MM.1S (cell line): ENCODE data around the gene WFDC5.

Experiments
- DNase-seq: peaks from one replicate; pipeline ENCODE4 v3.0.0-alpha.2; 2015
- H2AFZ ChIP-seq: fragments of 300-600 bp; sonication (generic); 2 replicates; pipeline ENCODE4 v1.6.0; 2016; ENCODE audit warnings: antibody characterized with exemption, low read length
- H3F3A ChIP-seq: fragments of 300-600 bp; sonication (generic); 2 replicates; pipeline ENCODE4 v1.6.1; 2016; ENCODE audit warnings: mild to moderate bottlenecking, antibody characterized with exemption, low read length, moderate library complexity, mixed read lengths; ENCODE audit not compliant: insufficient read depth
- H3K27ac ChIP-seq: fragments of 300-600 bp; sonication (generic); 2 replicates; pipeline ENCODE4 v1.5.1; 2016; ENCODE audit warnings: mild to moderate bottlenecking, low read length
- H3K27me3 ChIP-seq: fragments of 300-600 bp; sonication (generic); replicated peaks from 2 replicates; pipeline ENCODE4 v1.6.0; 2016; ENCODE audit warnings: low read length; ENCODE audit not compliant: insufficient read depth
- H3K36me3 ChIP-seq: fragments of 300-600 bp; sonication (generic); replicated peaks from 2 replicates; pipeline ENCODE4 v1.6.1; 2016; ENCODE audit warnings: mild to moderate bottlenecking, low read length, mixed read lengths; ENCODE audit not compliant: insufficient read depth
- H3K4me1 ChIP-seq: fragments of 300-600 bp; sonication (generic); 2 replicates; pipeline ENCODE4 v1.6.1; 2016; ENCODE audit warnings: low read length, mixed read lengths
- H3K4me2 ChIP-seq: fragments of 300-600 bp; sonication (generic); 2 replicates; pipeline ENCODE4 v1.6.0; 2016; ENCODE audit warnings: low read depth, low read length
- H3K4me3 ChIP-seq: fragments of 300-600 bp; sonication (generic); 2 replicates; pipeline ENCODE4 v1.5.1; 2016; ENCODE audit warnings: low read length, mixed read lengths
- H3K79me2 ChIP-seq: fragments of 300-600 bp; sonication (generic); 2 replicates; pipeline ENCODE4 v1.6.1; 2016; ENCODE audit warnings: mixed run types, low read length, mixed read lengths
- H3K9ac ChIP-seq: fragments of 300-600 bp; sonication (generic); 2 replicates; pipeline ENCODE4 v1.6.1; 2016; ENCODE audit warnings: low read length, mixed read lengths
- H3K9me2 ChIP-seq: fragments of 300-600 bp; sonication (generic); replicated peaks from 2 replicates; pipeline ENCODE4 v1.6.1; 2016; ENCODE audit warnings: mild to moderate bottlenecking, low read length, mixed read lengths; ENCODE audit not compliant: insufficient read depth
- H3K9me3 ChIP-seq: fragments of 300-600 bp; sonication (generic); replicated peaks from 2 replicates; pipeline ENCODE4 v1.6.1; 2016; ENCODE audit warnings: mild to moderate bottlenecking, low read length, mixed read lengths; ENCODE audit not compliant: insufficient read depth
- H4K20me1 ChIP-seq: fragments of 300-600 bp; sonication (generic); 2 replicates; pipeline ENCODE4 v1.6.1; 2016; ENCODE audit warnings: mild to moderate bottlenecking, low read length, moderate library complexity, mixed read lengths; ENCODE audit not compliant: insufficient read depth
- CTCF ChIP-seq: fragments of 300-600 bp; sonication (generic); IDR thresholded peaks from 2 replicates; pipeline ENCODE4 v1.5.1; 2016; ENCODE audit warnings: antibody characterized with exemption, low read length, mixed read lengths
- EZH2 ChIP-seq: fragments of 300-600 bp; sonication (generic); optimal IDR thresholded peaks from 2 replicates; pipeline ENCODE3; 2017; ENCODE audit warnings: low read depth, mild to moderate bottlenecking, antibody characterized with exemption, low read length, mixed read lengths
- EZH2phosphoT487 ChIP-seq: fragments of 300-600 bp; sonication (generic); IDR thresholded peaks from 2 replicates; pipeline ENCODE4 v1.6.1; 2018; ENCODE audit warnings: antibody characterized with exemption, low read length

Gene WFDC5

GRCh38 chr20:45119556-45120266, 4.7 kb upstream of the WFDC5 start:
- no peak overlapping the region for H3K4me3 ChIP-seq
- no peaks in the 10 kb centered on the region for H3F3A ChIP-seq
- H3K27ac ChIP-seq: no peak overlapping the region
- no peaks in the 10 kb centered on the region for H4K20me1 ChIP-seq
- H3K9ac ChIP-seq: no peak overlapping the region
- H3K79me2 ChIP-seq: no peaks in the 10 kb centered on the region
- no peaks in the 10 kb centered on the region for H3K9me3 ChIP-seq
- H3K9me2 ChIP-seq: no peaks in the 10 kb centered on the region
- no peaks in the 10 kb centered on the region; the same call in 1 of the 2 replicates for H3K27me3 ChIP-seq
- TF ChIP-seq CTCF (no peak), EZH2 (no peak), EZH2phosphoT487 (no peak)
- no peak overlapping the region for H2AFZ ChIP-seq
- no peak overlapping the region for H3K4me2 ChIP-seq
- H3K4me1 ChIP-seq: no peaks in the 10 kb centered on the region
- no peaks in the 10 kb centered on the region for H3K36me3 ChIP-seq
- DNase-seq: no peak

DNA sequence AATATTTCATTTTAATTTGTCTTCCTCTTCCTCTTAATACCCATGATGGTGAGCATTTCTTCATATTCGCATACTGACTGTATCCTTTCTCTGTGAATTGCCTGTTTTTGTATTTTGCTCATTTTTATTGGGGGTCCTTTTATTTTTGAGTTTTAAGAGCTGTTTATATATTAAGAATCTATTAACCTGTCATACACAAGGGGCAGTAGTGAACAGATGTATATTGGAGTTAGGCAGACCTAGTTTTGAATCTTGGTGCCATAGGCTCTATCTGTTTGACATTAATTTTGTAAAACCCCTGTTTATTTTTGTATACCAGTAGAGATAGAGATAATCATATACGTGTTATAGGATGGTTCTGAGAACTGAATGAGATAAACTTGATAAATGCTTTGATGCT, 3.1 kb upstream of the WFDC5 start:
- H3K36me3 ChIP-seq: no peaks in the 10 kb centered on the region
- H3K9me3 ChIP-seq: no peaks in the 10 kb centered on the region
- no peaks in the 10 kb centered on the region for H4K20me1 ChIP-seq
- no peak overlapping the region for H2AFZ ChIP-seq
- 0 out of 2 replicates have a peak overlapping the region, but pooled peaks have one; percentile 3 for H3K4me2 ChIP-seq
- H3K27ac ChIP-seq: no peak overlapping the region
- no peaks in the 10 kb centered on the region for H3K4me1 ChIP-seq
- no peaks in the 10 kb centered on the region for H3F3A ChIP-seq
- no peaks in the 10 kb centered on the region for H3K9me2 ChIP-seq
- no peak overlapping the region for H3K9ac ChIP-seq
- DNase-seq: no peak
- no peak overlapping the region for H3K4me3 ChIP-seq
- H3K27me3 ChIP-seq: no peaks in the 10 kb centered on the region; the same call in 1 of the 2 replicates
- no peaks in the 10 kb centered on the region for H3K79me2 ChIP-seq
- TF ChIP-seq EZH2phosphoT487 (no peak), CTCF (peak; percentile 21)

DNA sequence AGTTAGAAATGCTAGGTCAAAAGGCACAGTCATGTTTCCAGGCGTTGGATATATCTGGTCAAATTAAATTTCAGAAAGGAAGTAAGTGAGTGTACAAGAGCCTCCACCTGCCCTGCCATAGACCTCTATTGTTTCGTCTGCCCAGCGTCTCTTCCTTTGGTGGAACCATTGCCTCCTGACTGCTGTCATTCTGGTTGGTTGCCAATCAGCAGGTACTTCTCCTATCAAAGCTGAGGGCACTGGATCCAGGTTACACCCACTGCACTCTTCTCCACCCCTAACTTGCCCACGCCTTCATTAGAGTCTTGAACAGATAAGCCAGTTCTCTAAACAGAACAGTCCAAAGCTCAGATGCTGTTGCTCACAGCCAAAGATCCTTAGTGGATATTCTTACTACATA, 2.6 kb upstream of the WFDC5 start:
- Histone ChIP-seq H3K9me2 (no peaks in the 10 kb centered on the region), H3K27me3 (no peaks in the 10 kb centered on the region; the same call in 1 of the 2 replicates), H3F3A (no peaks in the 10 kb centered on the region), H3K27ac (no peak overlapping the region), H2AFZ (peak overlapping the region; percentile 21; the same call in 1 of the 2 replicates), H3K4me3 (no peak overlapping the region), H3K4me2 (0 out of 2 replicates have a peak overlapping the region, but pooled peaks have one; percentile 3), H3K36me3 (no peaks in the 10 kb centered on the region), H4K20me1 (no peaks in the 10 kb centered on the region), H3K9me3 (no peaks in the 10 kb centered on the region), H3K4me1 (no peaks in the 10 kb centered on the region), H3K9ac (no peak overlapping the region), H3K79me2 (no peaks in the 10 kb centered on the region)
- DNase-seq: peak; percentile 62
- TF ChIP-seq CTCF (no peak), EZH2 (no peak), EZH2phosphoT487 (no peak)
